ENCODE measurements around the gene MYH9. TPM values are rescaled to one million over a fixed set of nuclear protein-coding genes. Genes with fewer than 3 reads are reported as not detected.
A peak's percentile ranks its signal among the peaks of the same experiment; 100 is the strongest.

Gene MYH9
- total RNA-seq, 1 experiment from 2014 or later, result 323 TPM

DNA sequence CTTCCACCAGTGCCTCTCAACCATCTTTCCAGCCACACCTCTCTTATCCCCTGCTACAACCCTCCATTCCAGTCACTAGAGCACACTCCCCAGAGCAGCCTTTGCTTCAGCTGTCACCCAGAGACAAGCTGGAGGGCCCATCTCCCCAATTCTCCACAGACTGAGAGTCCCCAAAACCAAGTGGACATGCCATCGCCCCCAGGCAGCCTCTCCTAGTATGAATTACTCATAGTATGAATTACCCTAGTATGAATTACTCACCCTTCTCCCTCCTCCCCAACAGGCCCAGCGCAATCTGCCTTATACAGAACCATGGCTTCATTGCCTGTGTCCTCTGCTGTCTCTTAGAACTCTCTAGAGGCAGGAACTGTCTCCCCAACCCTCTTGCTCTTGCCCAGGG lies 24.8 kb downstream of the MYH9 start:
- ChIA-PET POLR2A (ENCODE audit: low non-redundant PET) (no interaction called here), CTCF (no interaction called here)
- Histone ChIP-seq H3K27ac (ENCODE audit: low read depth, low read length, poor library complexity, severe bottlenecking) (peak overlapping the region; percentile 21), H3K4me1 (ENCODE audit: insufficient read depth, low read length, poor library complexity, severe bottlenecking) (peaks cover 63% of the 10 kb centered on the region), H3K36me3 (ENCODE audit: insufficient read depth, low read length, poor library complexity, severe bottlenecking) (no peaks in the 10 kb centered on the region), H3K27me3 (replicated peaks; ENCODE audit: insufficient read depth, low read depth, low read length, poor library complexity) (no peaks in the 10 kb centered on the region), H3K9me3 (ENCODE audit: low read depth, low read length, poor library complexity, severe bottlenecking) (no peaks in the 10 kb centered on the region), H3K4me3 (ENCODE audit: low read depth, low read length, poor library complexity, severe bottlenecking) (no peak overlapping the region)
- TF ChIP-seq, protein P1, sequence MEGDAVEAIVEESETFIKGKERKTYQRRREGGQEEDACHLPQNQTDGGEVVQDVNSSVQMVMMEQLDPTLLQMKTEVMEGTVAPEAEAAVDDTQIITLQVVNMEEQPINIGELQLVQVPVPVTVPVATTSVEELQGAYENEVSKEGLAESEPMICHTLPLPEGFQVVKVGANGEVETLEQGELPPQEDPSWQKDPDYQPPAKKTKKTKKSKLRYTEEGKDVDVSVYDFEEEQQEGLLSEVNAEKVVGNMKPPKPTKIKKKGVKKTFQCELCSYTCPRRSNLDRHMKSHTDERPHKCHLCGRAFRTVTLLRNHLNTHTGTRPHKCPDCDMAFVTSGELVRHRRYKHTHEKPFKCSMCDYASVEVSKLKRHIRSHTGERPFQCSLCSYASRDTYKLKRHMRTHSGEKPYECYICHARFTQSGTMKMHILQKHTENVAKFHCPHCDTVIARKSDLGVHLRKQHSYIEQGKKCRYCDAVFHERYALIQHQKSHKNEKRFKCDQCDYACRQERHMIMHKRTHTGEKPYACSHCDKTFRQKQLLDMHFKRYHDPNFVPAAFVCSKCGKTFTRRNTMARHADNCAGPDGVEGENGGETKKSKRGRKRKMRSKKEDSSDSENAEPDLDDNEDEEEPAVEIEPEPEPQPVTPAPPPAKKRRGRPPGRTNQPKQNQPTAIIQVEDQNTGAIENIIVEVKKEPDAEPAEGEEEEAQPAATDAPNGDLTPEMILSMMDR (conservative IDR thresholded peaks at IDR 0.05; ENCODE audit: low read depth, low read length), result no peak
- TF ChIP-seq EZH2 (IDR thresholded peaks at IDR 0.05; ENCODE audit: borderline replicate concordance, low read depth, low read length, poor library complexity, severe bottlenecking), result no peak
- BruUV-seq (replicated peaks), result no TSS peak
- intact Hi-C loops (cut with micrococcal nuclease; ENCODE audit: unreplicated experiment), result no loop called here
- no peak for DNase-seq (ENCODE audit: low spot score)

DNA sequence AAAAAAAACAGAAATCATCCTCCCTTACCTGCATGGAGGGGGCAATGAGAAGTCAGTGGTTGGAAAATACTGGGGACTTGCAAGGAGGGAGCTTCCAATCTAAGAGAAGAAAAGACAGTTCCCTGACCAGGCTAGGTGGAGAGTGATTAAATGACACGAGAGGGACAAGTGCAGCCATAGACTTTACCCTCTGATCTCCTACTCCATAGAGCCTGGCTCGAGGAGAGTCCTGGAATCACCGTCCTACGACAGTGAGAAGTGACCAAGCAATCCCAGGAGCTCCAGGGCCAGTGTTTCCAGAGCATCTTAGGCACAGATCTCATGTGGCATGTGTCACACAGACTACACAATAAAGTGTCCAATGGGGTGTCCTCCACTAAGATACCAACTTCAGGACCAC lies 25.7 kb downstream of the MYH9 start:
- TF ChIP-seq, protein P1 (conservative IDR thresholded peaks at IDR 0.05; ENCODE audit: low read depth, low read length), result no peak
- no peak for TF ChIP-seq EZH2 (IDR thresholded peaks at IDR 0.05; ENCODE audit: borderline replicate concordance, low read depth, low read length, poor library complexity, severe bottlenecking)
- H3K4me1 ChIP-seq (ENCODE audit: insufficient read depth, low read length, poor library complexity, severe bottlenecking), result peaks cover 54% of the 10 kb centered on the region
- ChIA-PET POLR2A (ENCODE audit: low non-redundant PET) (no interaction called here), CTCF (no interaction called here)
- no peak for DNase-seq (ENCODE audit: low spot score)
- H3K9me3 ChIP-seq (ENCODE audit: low read depth, low read length, poor library complexity, severe bottlenecking), result no peaks in the 10 kb centered on the region
- no peak overlapping the region for H3K27ac ChIP-seq (ENCODE audit: low read depth, low read length, poor library complexity, severe bottlenecking)
- intact Hi-C loops (cut with micrococcal nuclease; ENCODE audit: unreplicated experiment), result no loop called here
- no peaks in the 10 kb centered on the region for H3K36me3 ChIP-seq (ENCODE audit: insufficient read depth, low read length, poor library complexity, severe bottlenecking)
- BruUV-seq (replicated peaks), result no TSS peak
- H3K4me3 ChIP-seq (ENCODE audit: low read depth, low read length, poor library complexity, severe bottlenecking), result no peak overlapping the region
- no peaks in the 10 kb centered on the region for H3K27me3 ChIP-seq (replicated peaks; ENCODE audit: insufficient read depth, low read depth, low read length, poor library complexity)

DNA sequence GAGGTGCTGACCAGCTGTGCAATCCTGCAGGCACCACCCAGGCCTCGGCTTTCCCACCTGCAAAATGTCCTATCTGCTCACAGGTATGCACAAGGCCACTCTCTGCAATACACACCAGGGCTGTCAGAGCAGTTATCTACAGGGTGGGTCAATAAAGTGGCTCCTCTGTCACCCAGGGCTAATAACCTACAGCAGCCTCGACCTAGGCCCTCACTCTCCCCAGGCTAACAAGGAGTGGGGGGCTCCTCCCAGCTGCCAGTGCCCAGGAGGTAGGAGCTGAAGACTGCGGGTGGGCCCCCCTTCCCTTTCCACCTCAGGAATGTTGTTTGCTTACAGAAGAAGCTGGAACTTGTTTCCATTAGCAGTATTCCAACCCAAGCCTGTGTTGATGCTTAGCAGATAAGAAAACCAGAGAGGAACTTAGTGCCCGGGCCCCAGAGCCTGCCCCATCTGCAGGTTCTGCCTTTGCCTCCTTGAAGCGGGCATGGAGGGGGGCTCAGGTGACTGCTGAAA lies 26.8 kb downstream of the MYH9 start:
- Histone ChIP-seq H3K36me3 (ENCODE audit: insufficient read depth, low read length, poor library complexity, severe bottlenecking) (no peaks in the 10 kb centered on the region), H3K4me3 (ENCODE audit: low read depth, low read length, poor library complexity, severe bottlenecking) (no peak overlapping the region), H3K27me3 (replicated peaks; ENCODE audit: insufficient read depth, low read depth, low read length, poor library complexity) (no peaks in the 10 kb centered on the region), H3K4me1 (ENCODE audit: insufficient read depth, low read length, poor library complexity, severe bottlenecking) (peaks cover 46% of the 10 kb centered on the region), H3K27ac (ENCODE audit: low read depth, low read length, poor library complexity, severe bottlenecking) (peak overlapping the region; percentile 50), H3K9me3 (ENCODE audit: low read depth, low read length, poor library complexity, severe bottlenecking) (no peaks in the 10 kb centered on the region)
- DNase-seq (ENCODE audit: low spot score), result no peak
- CTCF ChIA-PET, result no interaction called here
- no TSS peak for BruUV-seq (replicated peaks)
- TF ChIP-seq EZH2 (IDR thresholded peaks at IDR 0.05; ENCODE audit: borderline replicate concordance, low read depth, low read length, poor library complexity, severe bottlenecking), result no peak
- TF ChIP-seq, protein P1 (conservative IDR thresholded peaks at IDR 0.05; ENCODE audit: low read depth, low read length), result no peak
- POLR2A ChIA-PET (ENCODE audit: low non-redundant PET), result interaction anchor here (0.7 kb wide), 1 partner anchor 27 kb away, joined by 10 read pairs; the partner anchor contains the start of gene MYH9
- intact Hi-C loops (cut with micrococcal nuclease; ENCODE audit: unreplicated experiment), result no loop called here

Measured in A673 (cell line).